ENCODE measurements around the gene VPS13D. TPM values are rescaled to one million over a fixed set of nuclear protein-coding genes. Genes with fewer than 3 reads are reported as not detected.

The VPS13D gene
- total RNA-seq, 1 donor from 2014 or later = 25.8 TPM

GRCh38 chr1:12348113-12348512 lies 118.3 kb downstream of the VPS13D start:
- Histone ChIP-seq H3K4me3 (ENCODE audit: low read depth, low read length) (no peak overlapping the region), H3K36me3 (ENCODE audit: control insufficient read depth, insufficient read depth, low read length) (peaks cover 9% of the 10 kb centered on the region), H3K27me3 (ENCODE audit: control insufficient read depth, insufficient read depth, low read length) (no peaks in the 10 kb centered on the region)
- no peak for FAIRE-seq
- no peak for DNase-seq (ENCODE audit: low read depth)
- no peak for TF ChIP-seq CTCF (IDR thresholded peaks at IDR 0.05; ENCODE audit: insufficient read depth, low read length, severe bottlenecking)

GRCh38 chr1:12353981-12354380 lies 124.2 kb downstream of the VPS13D start:
- no peak for TF ChIP-seq CTCF (IDR thresholded peaks at IDR 0.05; ENCODE audit: insufficient read depth, low read length, severe bottlenecking)
- Histone ChIP-seq H3K36me3 (ENCODE audit: control insufficient read depth, insufficient read depth, low read length) (peaks cover 6% of the 10 kb centered on the region), H3K4me3 (ENCODE audit: low read depth, low read length) (no peak overlapping the region), H3K27me3 (ENCODE audit: control insufficient read depth, insufficient read depth, low read length) (no peaks in the 10 kb centered on the region)
- FAIRE-seq (no peak), DNase-seq (ENCODE audit: low read depth) (no peak)

- Histone ChIP-seq H3K36me3 (ENCODE audit: control insufficient read depth, insufficient read depth, low read length) (peaks cover 5% of the 10 kb centered on the region), H3K4me3 (ENCODE audit: low read depth, low read length) (no peak overlapping the region), H3K27me3 (ENCODE audit: control insufficient read depth, insufficient read depth, low read length) (no peaks in the 10 kb centered on the region)
- DNase-seq (ENCODE audit: low read depth) (peak; percentile 65), FAIRE-seq (no peak)
- TF ChIP-seq CTCF (IDR thresholded peaks at IDR 0.05; ENCODE audit: insufficient read depth, low read length, severe bottlenecking) = no peak
Observed at GRCh38 chr1:12356004-12356890, 126.4 kb downstream of the VPS13D start.

- no peak overlapping the region for H3K4me3 ChIP-seq (ENCODE audit: low read depth, low read length)
- FAIRE-seq (no peak), DNase-seq (ENCODE audit: low read depth) (no peak)
- H3K36me3 ChIP-seq (ENCODE audit: control insufficient read depth, insufficient read depth, low read length) = peaks cover 7% of the 10 kb centered on the region
- no peak for TF ChIP-seq CTCF (IDR thresholded peaks at IDR 0.05; ENCODE audit: insufficient read depth, low read length, severe bottlenecking)
- no peaks in the 10 kb centered on the region for H3K27me3 ChIP-seq (ENCODE audit: control insufficient read depth, insufficient read depth, low read length)
Observed at GRCh38 chr1:12358499-12358898, 128.7 kb downstream of the VPS13D start.

- no peak for TF ChIP-seq CTCF (IDR thresholded peaks at IDR 0.05; ENCODE audit: insufficient read depth, low read length, severe bottlenecking)
- Histone ChIP-seq H3K27me3 (ENCODE audit: control insufficient read depth, insufficient read depth, low read length) (no peaks in the 10 kb centered on the region), H3K36me3 (ENCODE audit: control insufficient read depth, insufficient read depth, low read length) (peaks cover 7% of the 10 kb centered on the region), H3K4me3 (ENCODE audit: low read depth, low read length) (no peak overlapping the region)
- DNase-seq (ENCODE audit: low read depth) = peak; percentile 17
- FAIRE-seq = no peak
Observed at GRCh38 chr1:12359359-12360133, 129.7 kb downstream of the VPS13D start.

Measured in bronchial epithelial cell (primary cell).